COLO829 (cell line): ENCODE results near the gene GAPDH.
"Not testable (repeated sequence)": the region's sequence is repeated elsewhere in the genome, so short reads cannot be mapped to it uniquely, and the experiment has no call there.

Experiments used
- DNase-seq: peaks from one replicate; pipeline ENCODE4 v3.0.0; 2012; ENCODE audit warnings: low spot score

Gene GAPDH

GRCh38 chr12:6529291-6529737 lies 5.0 kb upstream of the GAPDH start:
- DNase-seq, result no peak

GRCh38 chr12:6530576-6531260 lies 3.6 kb upstream of the GAPDH start:
- no peak for DNase-seq

- DNase-seq, result peak; percentile 75
These were observed 2.0 kb upstream of the GAPDH start for GRCh38 chr12:6532051-6532926.

- peak; percentile 88 for DNase-seq
These were observed 1.2 kb upstream of the GAPDH start for GRCh38 chr12:6532927-6533652.

- no peak for DNase-seq
These were observed 729 bp upstream of the GAPDH start for GRCh38 chr12:6533653-6533922.

- no peak for DNase-seq
These were observed 303 bp downstream of the GAPDH start for GRCh38 chr12:6534695-6534944.

- DNase-seq, result peak; percentile 29
These were observed 804 bp downstream of the GAPDH start for GRCh38 chr12:6534945-6535696.

GRCh38 chr12:6535697-6535946 lies 1.3 kb downstream of the GAPDH start:
- DNase-seq, result no peak

- DNase-seq, result no peak
These were observed 1.9 kb downstream of the GAPDH start for GRCh38 chr12:6535960-6536847.

- no peak for DNase-seq
These were observed 2.7 kb downstream of the GAPDH start for GRCh38 chr12:6536894-6537579.

- not testable (repeated sequence) for DNase-seq
These were observed 3.5 kb downstream of the GAPDH start for GRCh38 chr12:6537580-6538419.

GRCh38 chr12:6538420-6539313 lies 4.3 kb downstream of the GAPDH start:
- DNase-seq, result no peak

- DNase-seq, result no peak
These were observed 5.0 kb downstream of the GAPDH start for GRCh38 chr12:6539314-6539682.

- no peak for DNase-seq
These were observed 5.4 kb downstream of the GAPDH start for GRCh38 chr12:6539707-6540134.

- DNase-seq, result peak; percentile 87
These were observed 6.0 kb downstream of the GAPDH start for GRCh38 chr12:6540181-6540877.

- DNase-seq, result no peak
These were observed 7.3 kb downstream of the GAPDH start for GRCh38 chr12:6541371-6542165.

GRCh38 chr12:6542209-6543009 lies 8.1 kb downstream of the GAPDH start:
- DNase-seq, result no peak
